GM12878 (cell line): ENCODE results near the gene GPR78. TPM values are rescaled to one million over a fixed set of nuclear protein-coding genes. Genes with fewer than 3 reads are reported as not detected.

Experiments
- ATAC-seq: fragments of 200-7000 bp; cut with Tn5 transposase; 3 replicates; pipeline ENCODE4 v1.9.1; 2020; ENCODE audit warnings: mild to moderate bottlenecking, moderate library complexity
- BruUV-seq: library from RNA; stranded (reverse); fragments of 400-500 nt; replicated peaks from 2 replicates; lab custom pipeline; 2021; lab: Mats Ljungman, UMichigan
- CTCF ChIA-PET: fragments of 300-600 bp; sonication (Branson Sonifier 250); formaldehyde crosslinking; extraction: SDS; loops from one replicate; lab custom pipeline; 2021; ENCODE audit warnings: inconsistent platforms; lab: Yijun Ruan, JAX
- POLR2A ChIA-PET: fragments of 350-600 bp; formaldehyde crosslinking; extraction: SDS; loops from one replicate; lab custom pipeline; 2021; ENCODE audit warnings: inconsistent platforms; lab: Charles Lee
- RAD21 ChIA-PET: fragments of 300-600 bp; sonication (Branson Sonifier 250); formaldehyde crosslinking; loops from one replicate; lab custom pipeline; 2023; ENCODE audit warnings: antibody characterized with exemption; ENCODE audit not compliant: unreplicated experiment; lab: Charles Lee
- SMC1A ChIA-PET: fragments of 300-600 bp; sonication (Branson Sonifier 250); formaldehyde crosslinking; loops from one replicate; lab custom pipeline; 2023; ENCODE audit not compliant: unreplicated experiment, uncharacterized antibody; lab: Charles Lee
- DNase-seq: peaks from one replicate; pipeline ENCODE4 v3.0.0-alpha.2; 2011; ENCODE audit warnings: low read depth, low spot score
- FAIRE-seq: peaks from 3 replicates; lab custom pipeline; 2011; peaks lifted over from hg19 to GRCh38; lab: Jason Lieb, UNC
- H2AFZ ChIP-seq: 2 replicates; pipeline ENCODE4 v1.6.0; 2011; ENCODE audit warnings: low read depth, low read length, control low read depth; ENCODE audit not compliant: control insufficient read depth
- H3K27ac ChIP-seq: 2 replicates; pipeline ENCODE4 v1.5.1; 2011; ENCODE audit warnings: control low read depth; ENCODE audit not compliant: control insufficient read depth, insufficient read depth
- H3K27me3 ChIP-seq, 2 experiments: replicated peaks in 1 of 2; 2 replicates each; pipeline versions ENCODE4 v1.6.0 to v1.6.1; 2011; ENCODE audit warnings: low read length in 1 of 2; ENCODE audit not compliant: control insufficient read depth in 2 of 2, insufficient read depth in 2 of 2
- H3K36me3 ChIP-seq, 2 experiments: 2 replicates each; pipeline ENCODE4 v1.5.1; 2011; ENCODE audit warnings: low read length in 1 of 2; ENCODE audit not compliant: control insufficient read depth in 2 of 2, insufficient read depth in 2 of 2
- H3K4me1 ChIP-seq: 2 replicates; pipeline ENCODE4 v1.6.1; 2011; ENCODE audit warnings: mild to moderate bottlenecking, low read length, moderate library complexity, mixed read lengths; ENCODE audit not compliant: control insufficient read depth, insufficient read depth
- H3K4me2 ChIP-seq: 2 replicates; pipeline ENCODE4 v1.6.0; 2011; ENCODE audit warnings: control low read depth; ENCODE audit not compliant: control insufficient read depth, insufficient read depth
- H3K4me3 ChIP-seq: fragments of 200-600 bp; sonication (generic); 2 replicates; pipeline ENCODE4 v1.5.1; 2016
- H3K79me2 ChIP-seq: 2 replicates; pipeline ENCODE4 v1.6.0; 2011; ENCODE audit warnings: low read length; ENCODE audit not compliant: control insufficient read depth, insufficient read depth
- H3K9ac ChIP-seq: 2 replicates; pipeline ENCODE4 v1.8.0; 2011; ENCODE audit warnings: low read length, control low read depth, mixed read lengths; ENCODE audit not compliant: control insufficient read depth, insufficient read depth
- H3K9me3 ChIP-seq: replicated peaks from 3 replicates; pipeline ENCODE4 v1.5.1; 2011; ENCODE audit warnings: mild to moderate bottlenecking, low read length; ENCODE audit not compliant: control insufficient read depth, insufficient read depth
- H4K20me1 ChIP-seq: 2 replicates; pipeline ENCODE4 v1.6.0; 2011; ENCODE audit not compliant: control insufficient read depth, insufficient read depth
- BACH1 ChIP-seq: fragments of 450-650 bp; IDR thresholded peaks from 2 replicates; pipeline ENCODE4 v1.6.1; 2017; ENCODE audit warnings: mild to moderate bottlenecking, borderline replicate concordance
- CTCF ChIP-seq, 3 experiments: IDR thresholded peaks in 2 of 3; conservative IDR thresholded peaks in 1 of 3; 2 replicates each; pipeline ENCODE4 v1.5.1; 2011; ENCODE audit warnings: low read depth in 3 of 3, low read length in 3 of 3, mild to moderate bottlenecking in 3 of 3, control low read depth in 2 of 3, moderate library complexity in 2 of 3, inconsistent platforms in 1 of 3, mixed read lengths in 1 of 3; ENCODE audit not compliant: control insufficient read depth in 2 of 3, insufficient read depth in 1 of 3; ENCODE audit errors: extremely low read depth in 1 of 3
- JUND ChIP-seq: IDR thresholded peaks from 2 replicates; pipeline ENCODE4 v1.6.1; 2012; ENCODE audit warnings: low read depth, mild to moderate bottlenecking, low read length, improper control_type of control experiment, moderate library complexity
- SMC3 ChIP-seq: IDR thresholded peaks from 2 replicates; pipeline ENCODE4 v1.6.1; 2011; ENCODE audit warnings: low read length, improper control_type of control experiment, borderline replicate concordance
- TAF1 ChIP-seq: IDR thresholded peaks from 2 replicates; pipeline ENCODE4 v1.6.1; 2011; ENCODE audit warnings: mild to moderate bottlenecking, low read depth, low read length, borderline replicate concordance
- TCF3 ChIP-seq: IDR thresholded peaks from 2 replicates; pipeline ENCODE4 v1.6.1; 2012; ENCODE audit warnings: low read depth, mild to moderate bottlenecking, low read length, borderline replicate concordance; ENCODE audit not compliant: insufficient read depth
- WGBS: methylation state at CpG from one replicate; pipeline ENCODE4 v1.1.6; 2016; ENCODE audit warnings: low lambda C conversion rate; ENCODE audit not compliant: insufficient replicate concordance, insufficient coverage; ENCODE audit errors: missing lambda C conversion rate; 5-methylcytosine and 5-hydroxymethylcytosine counted together
- in situ Hi-C: fragments of 300-500 bp; cut with MboI; formaldehyde crosslinking; loops from 9 replicates; pipeline ENCODE4 v1.14.3; 2018; ENCODE audit warnings: mixed read lengths
- intact Hi-C: fragments of 100-400 bp; cut with micrococcal nuclease; formaldehyde crosslinking; loops from one replicate; pipeline ENCODE4 v1.14.2; 2022; ENCODE audit not compliant: unreplicated experiment
- polyA plus RNA-seq, 11 experiments: library from polyadenylated mRNA; depleted of rRNA in 4 of 11; unstranded in 6 of 11; stranded (reverse) in 5 of 11; fragments of >200 nt; fragmentation: Nextera tagmentation in 4 of 11; fragmentation: Illumina TruSeq in 1 of 11; extraction: Ambion mirVana in 4 of 11; extraction: Trizol in 1 of 11; gene quantifications; 1 replicate in 1 of 11; 2 replicates in 10 of 11; pipeline versions ENCODE4 v1.2.1 to v1.2.3, GENCODE V29; 2011 to 2016; ENCODE audit warnings: inconsistent platforms in 2 of 11, missing spikeins in 2 of 11, low read depth in 1 of 11
- total RNA-seq, 4 experiments: library from RNA; depleted of rRNA in 3 of 4; stranded (reverse); fragments of >200 nt in 3 of 4; fragmentation: Illumina TruSeq in 1 of 4; extraction: Trizol in 1 of 4; gene quantifications; 2 replicates each; pipeline versions ENCODE4 v1.2.1 to v1.2.3, GENCODE V29; 2013 to 2021
- TF ChIP-seq, protein P1 (sequence below): IDR thresholded peaks from 2 replicates; pipeline ENCODE4 v1.6.1; 2012; ENCODE audit warnings: improper control_type of control experiment, low read depth, low read length; ENCODE audit not compliant: insufficient replicate concordance
- TF ChIP-seq, protein P2 (sequence below): fragments of 450-650 bp; IDR thresholded peaks from 2 replicates; pipeline ENCODE4 v1.6.1; 2016; ENCODE audit warnings: mild to moderate bottlenecking

The GPR78 gene
- total and polyA plus RNA-seq, 10 of the 15 experiments (the other 5 are each of a cell fraction or from before 2014, with no cell fraction given) = 0.03 TPM; not detected in 9

GRCh38 chr4:8609824-8610350 is 29.7 kb downstream of the GPR78 start:
- SMC1A ChIA-PET = no interaction called here
- BruUV-seq = no TSS peak
- Histone ChIP-seq H3K4me3 (no peak overlapping the region), H4K20me1 (no peaks in the 10 kb centered on the region), H3K9ac (no peak overlapping the region), H2AFZ (no peak overlapping the region), H3K9me3 (no peaks in the 10 kb centered on the region), H3K27ac (no peak overlapping the region), H3K4me1 (no peaks in the 10 kb centered on the region), H3K27me3 (no peaks in the 10 kb centered on the region), H3K79me2 (no peaks in the 10 kb centered on the region), H3K4me2 (no peak overlapping the region), H3K36me3 (no peaks in the 10 kb centered on the region)
- 9% methylated on average over 9 of the region's 9 CpGs for WGBS
- CTCF ChIA-PET = no interaction called here
- POLR2A ChIA-PET = no interaction called here
- RAD21 ChIA-PET = interaction anchor here (0.6 kb wide), 1 partner anchor 312 kb away, joined by 3 read pairs; no protein-coding TSS in a partner anchor
- FAIRE-seq = no peak
- no peak for DNase-seq
- intact Hi-C loops = no loop called here
- TF ChIP-seq JUND (no peak), TAF1 (no peak), CTCF (IDR thresholded peaks at IDR 0.05 in 2 of 3, conservative IDR thresholded peaks at IDR 0.05 in 1 of 3; ENCODE audit: control insufficient read depth in 2 of 3, extremely low read depth in 1 of 3, insufficient read depth in 1 of 3, low read depth in 3 of 3, low read length in 3 of 3) (no peak), SMC3 (no peak), BACH1 (no peak), TCF3 (no peak)
- TF ChIP-seq, protein P1, sequence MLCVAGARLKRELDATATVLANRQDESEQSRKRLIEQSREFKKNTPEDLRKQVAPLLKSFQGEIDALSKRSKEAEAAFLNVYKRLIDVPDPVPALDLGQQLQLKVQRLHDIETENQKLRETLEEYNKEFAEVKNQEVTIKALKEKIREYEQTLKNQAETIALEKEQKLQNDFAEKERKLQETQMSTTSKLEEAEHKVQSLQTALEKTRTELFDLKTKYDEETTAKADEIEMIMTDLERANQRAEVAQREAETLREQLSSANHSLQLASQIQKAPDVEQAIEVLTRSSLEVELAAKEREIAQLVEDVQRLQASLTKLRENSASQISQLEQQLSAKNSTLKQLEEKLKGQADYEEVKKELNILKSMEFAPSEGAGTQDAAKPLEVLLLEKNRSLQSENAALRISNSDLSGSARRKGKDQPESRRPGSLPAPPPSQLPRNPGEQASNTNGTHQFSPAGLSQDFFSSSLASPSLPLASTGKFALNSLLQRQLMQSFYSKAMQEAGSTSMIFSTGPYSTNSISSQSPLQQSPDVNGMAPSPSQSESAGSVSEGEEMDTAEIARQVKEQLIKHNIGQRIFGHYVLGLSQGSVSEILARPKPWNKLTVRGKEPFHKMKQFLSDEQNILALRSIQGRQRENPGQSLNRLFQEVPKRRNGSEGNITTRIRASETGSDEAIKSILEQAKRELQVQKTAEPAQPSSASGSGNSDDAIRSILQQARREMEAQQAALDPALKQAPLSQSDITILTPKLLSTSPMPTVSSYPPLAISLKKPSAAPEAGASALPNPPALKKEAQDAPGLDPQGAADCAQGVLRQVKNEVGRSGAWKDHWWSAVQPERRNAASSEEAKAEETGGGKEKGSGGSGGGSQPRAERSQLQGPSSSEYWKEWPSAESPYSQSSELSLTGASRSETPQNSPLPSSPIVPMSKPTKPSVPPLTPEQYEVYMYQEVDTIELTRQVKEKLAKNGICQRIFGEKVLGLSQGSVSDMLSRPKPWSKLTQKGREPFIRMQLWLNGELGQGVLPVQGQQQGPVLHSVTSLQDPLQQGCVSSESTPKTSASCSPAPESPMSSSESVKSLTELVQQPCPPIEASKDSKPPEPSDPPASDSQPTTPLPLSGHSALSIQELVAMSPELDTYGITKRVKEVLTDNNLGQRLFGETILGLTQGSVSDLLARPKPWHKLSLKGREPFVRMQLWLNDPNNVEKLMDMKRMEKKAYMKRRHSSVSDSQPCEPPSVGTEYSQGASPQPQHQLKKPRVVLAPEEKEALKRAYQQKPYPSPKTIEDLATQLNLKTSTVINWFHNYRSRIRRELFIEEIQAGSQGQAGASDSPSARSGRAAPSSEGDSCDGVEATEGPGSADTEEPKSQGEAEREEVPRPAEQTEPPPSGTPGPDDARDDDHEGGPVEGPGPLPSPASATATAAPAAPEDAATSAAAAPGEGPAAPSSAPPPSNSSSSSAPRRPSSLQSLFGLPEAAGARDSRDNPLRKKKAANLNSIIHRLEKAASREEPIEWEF = no peak
- TF ChIP-seq, protein P2, sequence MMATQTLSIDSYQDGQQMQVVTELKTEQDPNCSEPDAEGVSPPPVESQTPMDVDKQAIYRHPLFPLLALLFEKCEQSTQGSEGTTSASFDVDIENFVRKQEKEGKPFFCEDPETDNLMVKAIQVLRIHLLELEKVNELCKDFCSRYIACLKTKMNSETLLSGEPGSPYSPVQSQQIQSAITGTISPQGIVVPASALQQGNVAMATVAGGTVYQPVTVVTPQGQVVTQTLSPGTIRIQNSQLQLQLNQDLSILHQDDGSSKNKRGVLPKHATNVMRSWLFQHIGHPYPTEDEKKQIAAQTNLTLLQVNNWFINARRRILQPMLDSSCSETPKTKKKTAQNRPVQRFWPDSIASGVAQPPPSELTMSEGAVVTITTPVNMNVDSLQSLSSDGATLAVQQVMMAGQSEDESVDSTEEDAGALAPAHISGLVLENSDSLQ = no peak
- no peak for ATAC-seq
- in situ Hi-C loops = loop anchor here (10.0 kb wide), 1 partner anchor 315 kb away; no protein-coding TSS in a partner anchor
